ENCODE results near the gene TMCO6.

GRCh38 chr5:140641716-140642115, 2.5 kb downstream of the TMCO6 start:
- TF ChIP-seq EZH2 (IDR thresholded peaks at IDR 0.05; ENCODE audit: borderline replicate concordance, low read length) = no peak
- no peak for TF ChIP-seq CTCF (IDR thresholded peaks at IDR 0.05; ENCODE audit: low read length)
